CD4-positive, alpha-beta T cell treated with Interferon alpha-2 for 1 hour (primary cell): ENCODE measurements around the gene RAPGEF1.

Experiments
- DNase-seq, 2 donors: peaks; one replicate each; pipeline ENCODE4 v3.0.0-alpha.2; 2020 to 2022

The RAPGEF1 gene

DNA sequence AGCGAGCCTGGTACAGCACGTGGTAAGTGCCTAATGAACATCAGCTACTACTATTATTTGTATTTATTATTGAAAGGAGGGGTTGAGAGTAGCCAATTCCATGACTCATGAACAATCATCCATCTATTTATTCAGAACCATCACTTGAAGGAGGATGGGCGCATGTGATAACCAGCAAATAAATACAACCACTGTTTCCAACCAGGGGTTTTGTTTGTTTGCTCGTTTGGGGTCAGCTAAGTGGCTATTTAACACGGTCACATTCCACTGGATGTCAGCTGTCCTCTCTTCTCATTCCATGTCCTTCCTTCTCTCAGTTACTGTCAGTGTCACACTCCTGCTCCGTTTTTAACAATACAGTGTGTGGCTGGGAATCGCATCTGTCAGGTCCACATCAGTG lies 8.6 kb downstream of the RAPGEF1 start:
- no peak for DNase-seq

DNA sequence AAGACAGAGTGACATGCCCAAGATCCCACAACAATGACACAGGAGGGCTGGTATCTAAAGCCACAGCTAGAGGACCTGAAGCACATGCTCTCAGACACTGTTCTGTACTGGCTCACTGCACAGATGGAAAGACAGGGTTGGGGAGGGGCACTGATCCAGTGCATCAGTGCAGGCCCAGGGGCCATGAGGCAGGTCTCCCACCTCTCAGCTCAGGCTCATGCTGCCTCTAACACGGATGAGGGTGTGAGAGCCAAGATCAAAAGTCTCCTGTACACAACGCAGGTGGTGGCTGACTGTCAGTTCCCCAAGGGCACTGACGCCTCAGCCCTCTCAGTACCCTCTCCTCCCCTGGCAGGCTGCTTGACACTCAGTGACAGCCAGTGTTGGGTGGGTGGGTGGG lies 10.9 kb downstream of the RAPGEF1 start:
- DNase-seq = peak in 1 of 2 donors; percentile 80

DNA sequence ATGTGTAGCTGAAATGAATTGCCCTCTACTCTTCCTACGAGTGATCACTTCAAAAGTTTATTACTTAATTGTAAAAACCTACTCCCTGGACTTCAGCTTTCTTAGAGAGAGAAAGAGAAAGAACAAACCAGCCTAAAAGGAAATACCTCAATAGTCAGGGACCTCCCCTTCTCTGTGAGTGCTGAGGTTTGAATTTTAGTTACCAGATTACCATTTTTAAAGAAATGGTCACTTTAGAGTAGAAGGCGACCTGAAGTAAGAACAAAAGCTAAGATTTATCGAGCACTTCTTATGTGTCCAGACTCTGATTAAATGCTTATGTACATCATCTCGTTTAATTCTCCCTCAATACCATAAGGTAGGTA lies 11.3 kb downstream of the RAPGEF1 start:
- peak in 1 of 2 donors; percentile 67 for DNase-seq

DNA sequence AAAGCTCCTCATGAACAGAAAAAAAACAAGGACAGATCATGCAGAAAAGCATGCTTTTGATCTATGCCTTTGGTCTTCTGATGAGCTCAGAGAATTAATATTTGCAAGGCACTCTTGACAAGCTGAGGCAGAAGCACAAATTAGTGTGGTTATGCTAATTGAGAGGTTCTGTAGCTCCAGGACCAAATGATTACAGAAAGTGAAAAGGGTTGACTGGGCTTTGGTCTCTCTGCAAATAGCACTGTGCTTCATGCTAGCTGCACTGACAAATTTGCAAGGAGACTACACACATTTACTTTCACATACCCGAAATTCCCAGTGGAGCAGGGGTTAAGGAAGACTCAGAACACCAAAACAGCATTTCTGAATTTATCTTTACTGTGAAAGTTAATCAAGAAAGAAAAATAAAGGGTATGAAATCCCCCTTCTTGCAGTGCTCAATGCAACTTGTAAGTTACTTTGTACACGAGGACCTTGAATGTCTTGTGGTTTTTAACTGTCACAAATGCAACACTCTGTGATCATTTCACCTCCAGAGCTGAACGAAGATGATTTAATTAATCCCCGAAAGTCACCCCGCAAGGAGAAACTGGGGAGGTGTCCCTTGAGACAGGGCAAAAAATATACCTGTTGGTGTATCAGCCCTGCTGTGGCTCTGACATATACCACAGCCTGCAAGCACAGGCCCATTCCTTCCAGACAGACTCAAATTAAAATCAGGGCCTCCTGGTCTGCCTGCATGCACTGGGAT lies 11.9 kb downstream of the RAPGEF1 start:
- DNase-seq = peak in 1 of 2 donors; percentile 47

DNA sequence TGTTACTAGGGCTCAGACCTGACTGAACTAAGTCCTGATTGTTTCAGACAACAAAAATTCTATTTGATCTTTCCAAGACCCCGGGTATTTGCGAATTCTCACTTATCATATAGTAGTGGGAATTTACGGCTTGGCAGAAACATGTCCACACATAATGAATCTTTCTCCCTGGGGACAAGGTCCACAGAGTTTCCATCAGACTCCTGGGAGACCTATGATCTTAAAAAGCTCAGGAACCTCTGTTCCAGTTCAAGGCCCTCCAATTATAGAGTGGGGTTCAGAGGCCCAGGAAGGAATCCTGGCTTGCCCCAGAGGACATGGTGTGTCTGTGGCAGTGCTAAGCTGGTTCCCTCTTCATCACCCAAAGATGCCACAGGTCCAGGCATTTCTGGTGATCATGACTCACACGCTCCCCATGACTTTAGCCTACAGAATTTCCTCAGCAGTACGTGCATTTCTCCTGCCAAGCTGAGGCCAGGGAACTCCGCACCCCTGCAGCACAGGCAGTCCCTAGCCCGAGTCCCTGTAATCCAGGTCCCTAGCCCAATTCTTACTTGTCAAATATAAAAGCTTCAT lies 12.6 kb downstream of the RAPGEF1 start:
- no peak for DNase-seq

DNA sequence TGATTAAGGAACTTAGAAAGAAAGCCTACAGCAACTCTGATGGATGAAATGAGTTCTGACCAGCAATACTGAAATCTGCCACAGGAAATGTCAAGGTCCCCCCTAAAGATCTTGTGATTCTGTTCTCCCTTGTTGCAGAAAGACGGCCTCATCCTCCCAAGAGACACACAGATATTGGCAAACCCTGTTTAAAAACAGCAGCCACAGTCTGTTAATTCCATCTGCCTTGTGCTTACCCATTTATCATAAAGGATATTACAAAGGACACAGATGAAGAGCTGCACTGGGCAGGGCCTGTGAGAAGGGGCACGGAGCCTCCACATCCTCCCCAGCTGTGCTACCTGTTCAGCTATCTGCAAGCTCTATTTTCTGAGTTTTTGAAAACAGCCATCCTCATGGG lies 15.2 kb downstream of the RAPGEF1 start:
- no peak for DNase-seq

DNA sequence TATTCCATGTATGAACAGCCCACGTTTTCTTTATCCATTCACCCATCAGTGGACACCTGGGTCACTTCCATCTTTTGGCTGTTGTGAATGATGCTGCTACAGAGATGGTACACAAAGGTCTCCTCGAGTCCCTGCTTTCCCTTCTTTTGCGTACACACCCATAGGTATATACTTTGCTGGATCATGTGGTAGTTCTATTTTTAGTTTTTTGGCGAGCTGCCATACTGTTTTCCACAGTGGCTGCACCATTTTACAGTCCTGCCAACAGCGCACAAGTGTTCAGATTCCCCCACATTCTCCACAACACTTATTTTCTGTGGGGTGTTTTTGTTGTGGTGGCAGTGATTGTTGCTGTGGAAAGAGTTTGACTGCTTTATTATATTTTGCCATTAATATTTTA lies 16.2 kb downstream of the RAPGEF1 start:
- no peak for DNase-seq

DNA sequence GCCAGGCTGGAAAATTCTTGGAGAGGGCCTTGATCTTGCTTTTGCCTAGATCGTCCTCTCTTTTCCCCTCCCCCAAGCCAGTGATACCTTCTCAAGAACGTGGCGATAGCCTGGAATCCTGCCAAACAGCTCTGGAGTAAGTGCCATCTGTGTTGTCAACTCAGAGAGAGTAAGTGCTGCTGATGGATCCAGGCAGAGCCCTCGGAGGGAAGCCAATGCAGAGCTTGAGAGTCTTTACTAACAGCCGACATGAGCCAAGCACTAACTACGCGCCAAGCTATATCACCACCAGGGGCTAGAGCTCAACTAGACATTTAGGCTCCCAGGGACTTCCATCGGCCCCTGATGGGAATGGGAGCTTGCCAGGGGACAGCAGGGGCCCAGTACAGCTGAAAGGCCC lies 17.6 kb downstream of the RAPGEF1 start:
- no peak for DNase-seq

DNA sequence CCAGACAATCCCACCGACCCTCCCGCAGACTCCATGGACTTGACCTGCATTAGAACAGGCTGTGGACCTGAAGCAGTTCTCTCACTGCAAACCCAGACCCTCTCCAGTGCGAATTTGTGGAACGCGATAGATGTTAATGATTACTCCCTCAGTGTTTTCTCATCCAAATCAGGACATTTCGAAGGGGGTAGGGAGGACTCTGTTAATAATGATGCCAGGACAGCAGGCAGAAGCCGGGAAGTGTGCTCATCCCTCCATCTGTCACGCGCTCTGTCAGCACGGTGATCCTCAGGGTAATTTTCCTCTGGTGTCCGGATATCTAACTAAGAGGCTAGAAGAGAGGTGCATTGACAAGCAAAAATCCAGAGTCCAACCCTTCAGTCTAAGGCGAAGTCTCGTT lies 18.8 kb downstream of the RAPGEF1 start:
- DNase-seq = no peak

DNA sequence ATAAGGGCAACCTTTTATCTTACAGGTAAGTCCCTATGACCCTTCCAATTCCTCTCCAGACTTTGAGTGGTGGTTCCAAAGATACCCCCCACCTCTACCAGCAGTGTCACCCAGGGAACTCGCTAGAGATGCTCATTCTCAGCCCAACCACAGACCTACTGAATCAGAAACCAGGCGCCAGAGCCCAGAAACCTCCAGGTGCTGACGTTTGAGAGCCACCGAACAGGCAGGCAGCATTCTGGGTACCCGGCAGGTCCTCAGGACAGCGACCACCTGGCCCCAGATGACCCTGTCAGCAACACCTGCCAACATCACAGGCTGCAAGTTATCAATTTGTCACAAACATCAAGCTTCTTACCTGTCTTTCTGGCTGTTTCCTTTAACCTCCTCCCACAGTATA lies 19.5 kb downstream of the RAPGEF1 start:
- DNase-seq = peak in 1 of 2 donors; percentile 53

DNA sequence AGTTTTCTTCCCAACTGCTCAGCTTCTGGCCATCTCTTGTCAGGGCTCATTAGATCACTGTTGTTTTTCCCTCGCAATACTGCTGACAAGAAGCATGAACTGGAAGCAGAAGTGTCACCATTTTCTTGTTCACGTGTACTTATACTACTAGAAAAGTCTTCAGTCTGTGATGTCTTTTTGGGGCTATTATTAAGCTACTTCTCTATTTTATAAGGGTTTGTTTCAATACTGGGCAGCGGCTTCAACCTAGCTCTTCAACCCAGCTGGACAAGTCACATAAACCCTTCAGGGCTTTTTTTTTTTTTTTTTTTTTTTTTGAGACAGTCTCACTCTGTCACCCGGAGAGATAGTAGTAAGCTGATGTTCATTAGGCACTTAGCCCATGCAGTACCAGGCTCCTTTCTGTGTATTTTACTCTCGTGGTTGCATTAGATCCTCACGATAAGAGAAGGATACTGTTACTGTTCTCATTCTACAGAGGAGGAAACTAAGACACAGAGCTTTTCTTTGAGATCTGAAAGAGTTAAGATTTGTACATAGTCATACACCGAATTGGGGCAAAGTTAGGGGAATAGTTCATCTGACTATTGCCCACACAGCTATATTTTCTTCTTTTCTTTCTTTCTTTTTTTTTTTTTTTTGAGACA lies 20.5 kb downstream of the RAPGEF1 start:
- no peak for DNase-seq

DNA sequence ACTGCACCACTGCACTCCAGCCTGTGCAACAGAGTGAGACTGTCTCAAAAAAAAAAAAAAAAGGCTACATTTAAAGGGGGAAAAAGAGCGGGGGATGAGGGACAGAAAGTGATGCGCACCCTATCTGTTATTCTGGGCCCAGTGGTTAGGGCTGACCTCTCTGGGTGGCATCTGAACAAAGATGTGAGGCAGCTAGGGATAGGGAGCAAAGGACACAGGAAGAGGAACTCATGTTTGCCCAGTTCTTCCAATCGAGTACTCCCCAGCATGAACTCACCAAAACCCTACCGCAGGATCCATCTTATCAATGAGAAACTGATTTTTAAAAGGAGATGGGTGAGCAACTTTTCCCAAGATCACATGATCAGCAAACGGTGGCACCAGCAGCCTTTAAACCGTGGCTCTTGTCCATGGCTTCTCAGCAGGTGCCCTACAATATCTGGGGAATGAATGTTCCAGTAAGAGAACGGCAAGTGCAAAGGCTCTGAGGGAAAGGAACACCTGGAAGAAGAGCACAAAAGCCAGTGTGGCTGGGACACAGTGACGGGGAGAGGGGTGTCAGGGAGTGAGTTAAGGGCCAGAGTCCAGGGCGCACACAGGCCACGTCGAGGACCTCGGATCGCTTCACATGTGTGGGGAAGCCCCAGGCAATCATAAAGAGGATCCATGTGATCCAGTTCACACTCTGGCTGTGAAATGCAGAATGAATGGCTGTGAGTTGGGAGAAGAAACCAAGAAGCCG lies 22.0 kb downstream of the RAPGEF1 start:
- DNase-seq = no peak

DNA sequence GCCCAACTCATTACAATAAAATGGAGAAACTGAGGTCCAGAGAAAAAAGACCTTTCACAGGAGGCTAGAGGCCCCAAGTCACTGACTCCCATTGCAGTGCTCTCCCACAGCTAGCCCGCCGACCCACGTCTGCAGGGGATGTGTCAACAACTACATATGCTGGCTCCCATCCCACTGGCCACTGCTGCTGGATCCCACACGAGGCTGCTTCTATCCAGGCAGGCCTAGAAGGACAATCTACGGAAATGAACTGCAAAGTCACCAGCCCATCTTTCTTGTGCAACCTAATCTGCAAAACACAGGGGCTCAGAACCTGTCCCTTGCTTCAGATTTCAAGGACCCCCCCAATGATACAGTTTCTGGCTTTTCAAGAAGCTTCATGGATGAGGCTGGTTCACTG lies 24.0 kb downstream of the RAPGEF1 start:
- no peak for DNase-seq

DNA sequence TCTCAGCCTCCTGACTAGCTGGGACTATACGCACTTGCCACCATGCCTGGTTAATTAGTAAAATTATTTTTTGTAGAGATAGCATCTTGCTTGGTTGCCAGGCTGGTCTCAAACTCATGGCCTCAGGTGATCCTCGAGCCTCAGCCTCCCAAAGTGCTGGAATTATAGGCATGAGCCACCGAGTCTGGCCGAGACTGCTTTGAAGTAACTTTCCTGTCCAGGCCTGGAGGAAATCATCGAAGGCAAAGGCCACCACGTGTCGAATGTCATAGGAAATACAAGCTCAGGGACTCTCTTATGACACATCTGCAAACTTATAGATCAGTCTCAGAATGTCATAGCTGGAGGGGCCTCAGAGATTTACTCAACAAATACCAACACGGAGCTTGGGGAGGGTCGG lies 25.1 kb downstream of the RAPGEF1 start:
- no peak for DNase-seq

DNA sequence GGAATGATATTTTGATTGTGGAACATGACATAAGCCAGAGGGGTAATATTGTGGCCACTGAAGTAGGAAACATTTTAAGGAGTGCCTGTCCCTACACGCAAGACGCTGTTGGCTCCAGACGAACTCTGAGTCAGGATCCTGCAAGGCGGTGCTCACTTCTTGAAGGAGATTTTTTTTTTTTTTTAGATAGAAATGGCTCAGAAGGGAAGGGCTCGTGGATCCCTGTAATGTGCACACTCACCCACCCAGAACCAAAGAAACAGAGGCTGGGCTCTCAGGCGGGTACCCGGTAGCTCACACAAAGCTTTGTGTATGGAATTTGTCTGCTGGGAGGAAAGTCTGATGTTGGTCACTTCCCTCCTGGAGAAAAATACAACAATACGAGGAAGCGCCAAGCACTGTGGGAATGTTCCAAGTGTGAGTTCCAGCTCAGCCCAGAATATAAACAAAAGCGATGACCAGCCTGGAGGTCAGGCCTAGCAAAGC lies 25.7 kb downstream of the RAPGEF1 start:
- DNase-seq = no peak

DNA sequence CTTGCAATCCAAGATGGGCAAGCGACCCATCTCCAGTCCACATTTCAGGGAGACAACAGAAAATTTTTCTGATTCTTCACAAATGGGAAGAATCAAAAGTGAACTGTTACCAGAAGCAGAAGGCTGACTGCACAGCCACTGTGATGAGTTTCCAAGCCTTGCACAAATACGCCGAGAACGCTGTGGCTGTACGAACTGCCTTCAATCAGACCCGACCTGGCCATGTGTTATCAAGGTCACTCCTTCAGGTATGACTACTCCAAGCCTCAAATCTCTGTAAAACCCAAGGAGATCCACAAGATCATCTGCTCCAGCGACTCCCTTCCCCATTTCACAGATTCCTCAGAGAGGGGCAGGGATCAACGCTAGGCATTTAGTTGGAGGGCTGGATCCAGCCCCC lies 26.9 kb downstream of the RAPGEF1 start:
- no peak for DNase-seq

DNA sequence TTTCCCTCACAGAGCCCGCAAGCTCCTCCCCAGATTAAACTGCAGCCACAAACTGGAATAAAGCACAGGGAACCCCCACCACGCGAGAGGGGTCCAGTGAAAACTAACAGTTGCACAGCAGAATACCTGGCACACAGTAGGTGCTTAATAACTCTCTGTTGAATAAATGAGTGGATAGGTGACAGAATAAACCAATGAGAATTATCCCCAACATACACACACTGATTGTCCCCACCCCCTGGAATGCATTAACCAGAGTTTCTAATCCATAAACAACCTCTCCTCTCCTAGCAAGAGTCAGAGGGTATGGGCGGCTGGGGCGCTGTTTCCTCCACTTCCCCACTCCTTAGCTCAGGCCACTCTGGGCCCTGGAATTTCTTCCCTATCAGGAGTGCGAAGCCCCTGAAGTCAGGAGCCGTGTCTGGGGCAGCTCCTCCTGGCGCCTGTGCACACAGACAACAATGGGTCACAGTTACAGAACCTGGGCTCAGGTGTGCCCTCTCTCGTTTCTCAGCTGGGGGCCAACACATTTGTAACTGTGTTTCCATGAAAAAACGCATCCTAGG lies 27.6 kb downstream of the RAPGEF1 start:
- no peak for DNase-seq

DNA sequence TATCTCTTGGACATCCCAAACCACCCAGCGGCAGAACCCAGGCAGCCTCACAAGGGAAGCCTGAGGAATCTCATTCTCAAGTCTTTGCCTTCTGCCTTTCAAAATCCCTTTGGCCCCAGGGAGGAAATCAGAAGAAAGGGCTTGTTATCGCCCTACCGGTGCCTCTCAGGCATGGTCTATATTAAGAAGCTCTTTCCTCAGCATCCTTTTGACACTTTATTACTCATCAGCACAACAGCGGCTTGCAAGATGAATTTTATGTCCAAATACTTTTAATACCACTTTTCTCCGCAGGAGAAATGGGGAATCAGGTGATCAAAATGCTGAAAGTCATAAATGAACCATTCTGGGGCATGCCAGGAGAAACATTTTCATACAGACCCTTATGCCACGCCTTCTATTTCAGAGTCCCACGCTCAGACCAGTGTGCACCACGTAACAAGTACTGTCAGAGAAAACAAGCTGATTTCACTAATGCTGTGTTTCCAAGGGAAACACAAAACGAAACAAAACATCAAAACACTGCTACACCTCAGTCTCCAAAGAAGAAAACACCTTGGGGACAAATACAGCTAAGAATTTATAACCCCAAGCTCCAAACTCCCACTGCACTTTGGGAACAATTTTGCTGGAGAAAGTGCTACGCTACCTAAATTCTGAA lies 30.0 kb downstream of the RAPGEF1 start:
- peak; percentile 52 to 81 for DNase-seq

DNA sequence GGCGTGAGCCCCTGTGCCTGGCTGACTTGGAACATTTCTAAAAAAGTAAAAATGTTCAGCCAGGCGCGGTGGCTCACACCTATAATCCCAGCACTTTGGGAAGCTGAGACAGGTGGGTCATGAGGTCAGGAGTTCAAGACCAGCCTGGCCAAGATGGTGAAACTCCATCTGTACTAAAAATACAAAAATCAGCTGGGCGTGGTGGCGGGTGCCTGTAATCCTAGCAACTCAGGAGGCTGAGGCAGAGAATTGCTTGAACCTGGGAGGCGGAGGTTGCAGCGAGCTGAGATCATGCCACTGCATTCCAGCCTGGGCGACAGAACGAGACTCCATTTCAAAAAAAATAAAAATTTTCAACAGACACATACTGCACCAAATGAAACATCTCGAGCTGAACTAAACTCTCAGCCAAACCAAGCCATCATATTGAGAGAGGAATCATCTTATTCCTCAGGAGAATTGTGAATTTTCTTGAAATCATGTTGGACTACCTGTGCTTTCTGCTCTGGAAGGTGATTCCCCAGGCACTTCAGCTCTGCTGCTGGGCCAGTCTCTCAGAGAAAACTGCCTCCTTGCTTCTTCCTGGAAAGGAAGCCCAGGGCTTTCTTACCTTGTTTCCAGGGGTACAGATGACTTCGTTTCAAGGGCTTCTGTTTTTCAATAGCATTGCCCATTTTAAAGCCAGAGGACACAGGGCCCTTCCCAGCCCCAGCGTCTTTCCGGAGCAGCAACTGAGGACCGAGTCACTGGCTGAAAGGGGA lies 30.7 kb downstream of the RAPGEF1 start:
- peak in 1 of 2 donors; percentile 54 for DNase-seq

DNA sequence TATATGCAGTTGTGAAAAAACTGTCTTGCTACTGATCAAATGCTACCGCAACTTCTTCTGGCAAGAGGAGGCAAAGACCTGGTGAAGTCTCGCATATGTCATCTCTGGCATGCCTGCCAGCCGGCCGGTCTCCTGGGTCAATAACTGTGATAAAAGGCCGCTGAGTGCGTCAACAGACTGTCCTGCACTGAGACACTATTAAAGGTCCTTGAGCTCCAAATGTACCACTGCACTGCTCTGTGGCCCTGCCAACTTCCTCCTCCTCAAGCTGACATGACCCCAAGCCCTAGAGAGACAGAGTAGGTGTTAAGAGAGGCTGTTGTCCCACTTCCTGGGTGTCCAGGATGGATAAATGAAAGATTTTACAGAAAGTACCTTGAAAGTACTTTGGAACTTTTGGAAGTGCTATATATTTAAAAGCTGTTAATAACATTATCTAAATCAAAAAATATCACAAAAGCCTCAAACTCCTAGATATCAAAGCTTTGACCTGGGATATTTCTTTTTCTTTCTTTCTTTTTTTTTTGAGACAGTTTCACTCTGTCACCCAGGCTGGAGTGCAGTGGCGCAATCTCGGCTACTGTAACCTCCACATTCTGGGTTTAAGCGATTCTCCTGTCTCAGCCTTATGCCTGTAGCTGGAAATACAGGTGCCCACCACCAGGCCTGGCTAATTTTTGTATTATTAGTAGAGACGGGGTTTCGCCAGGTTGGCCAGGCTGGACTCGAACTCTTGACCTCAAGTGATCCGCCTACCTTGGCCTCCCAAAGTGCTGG lies 31.5 kb downstream of the RAPGEF1 start:
- DNase-seq = peak in 1 of 2 donors; percentile 31

DNA sequence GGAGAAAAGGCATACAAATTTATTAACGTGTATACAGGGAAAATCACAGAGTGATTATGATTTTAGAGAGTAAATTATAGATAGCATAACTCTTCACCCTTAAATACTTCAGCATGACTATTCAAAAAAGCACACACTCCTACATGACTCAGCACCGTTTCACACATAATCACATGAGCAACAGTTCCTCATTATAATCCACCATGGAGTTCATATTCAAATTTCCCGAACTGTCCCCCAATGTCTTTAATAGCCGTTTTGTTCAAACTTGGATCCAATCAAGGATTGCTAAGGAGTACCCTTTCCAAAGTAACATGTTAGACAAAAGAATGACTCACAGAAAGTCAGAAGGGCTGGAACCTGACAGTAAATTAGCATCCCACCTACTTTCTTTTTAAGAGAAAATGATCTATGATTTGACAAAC lies 32.1 kb downstream of the RAPGEF1 start:
- DNase-seq = no peak
